ENCODE measurements around the gene PPP1R3F.

Gene PPP1R3F

GRCh38 chrX:49269767-49270248, at the start of gene PPP1R3F:
Gene PPP1R3F, plus strand, starts transcription at chrX:49269793. Its CDS starts 77 bp downstream, at chrX:49269870.
- ATAC-seq: no peak
- TF ChIP-seq CSRNP3 (CRISPR knock-in tag; IDR thresholded peaks at IDR 0.05) (no peak), ZFP3 (CRISPR knock-in tag; IDR thresholded peaks at IDR 0.05) (no peak), ZC3H10 (CRISPR knock-in tag; IDR thresholded peaks at IDR 0.05) (no peak), ARNTL (CRISPR knock-in tag; IDR thresholded peaks at IDR 0.05; ENCODE audit: borderline replicate concordance, low read depth) (no peak), ZNF565 (CRISPR knock-in tag; conservative IDR thresholded peaks at IDR 0.05; ENCODE audit: low read depth) (no peak), POU6F1 (CRISPR knock-in tag; IDR thresholded peaks at IDR 0.05; ENCODE audit: borderline replicate concordance, low read depth) (no peak), ISL1 (CRISPR knock-in tag; IDR thresholded peaks at IDR 0.05) (no peak), ZFP30 (CRISPR knock-in tag; IDR thresholded peaks at IDR 0.05) (no peak), PPARA (CRISPR knock-in tag; IDR thresholded peaks at IDR 0.05; ENCODE audit: borderline replicate concordance) (no peak), CSDC2 (CRISPR knock-in tag; IDR thresholded peaks at IDR 0.05) (no peak), CREB5 (CRISPR knock-in tag; IDR thresholded peaks at IDR 0.05; ENCODE audit: low read depth) (no peak), TSHZ2 (CRISPR knock-in tag; IDR thresholded peaks at IDR 0.05) (no peak), RARB (CRISPR knock-in tag; IDR thresholded peaks at IDR 0.05) (no peak)

GRCh38 chrX:49220100-49220499, 49.5 kb upstream of the PPP1R3F start:
- no peak for ATAC-seq
- TF ChIP-seq ZC3H10 (CRISPR knock-in tag; IDR thresholded peaks at IDR 0.05): no peak

- TF ChIP-seq SNAI2 (CRISPR knock-in tag; IDR thresholded peaks at IDR 0.05) (no peak), ZNF565 (CRISPR knock-in tag; conservative IDR thresholded peaks at IDR 0.05; ENCODE audit: low read depth) (no peak), POU6F1 (CRISPR knock-in tag; IDR thresholded peaks at IDR 0.05; ENCODE audit: borderline replicate concordance, low read depth) (no peak), ZNF70 (CRISPR knock-in tag; IDR thresholded peaks at IDR 0.05) (no peak), ZC3H10 (CRISPR knock-in tag; IDR thresholded peaks at IDR 0.05) (no peak), OSR1 (CRISPR knock-in tag; IDR thresholded peaks at IDR 0.05) (no peak), ZFP3 (CRISPR knock-in tag; IDR thresholded peaks at IDR 0.05) (no peak), CSRNP3 (CRISPR knock-in tag; IDR thresholded peaks at IDR 0.05) (no peak), CREB5 (CRISPR knock-in tag; IDR thresholded peaks at IDR 0.05; ENCODE audit: low read depth) (no peak)
- no peak for ATAC-seq
Observed at GRCh38 chrX:49221868-49222267, 47.7 kb upstream of the PPP1R3F start.

All from SK-N-SH treated with all-trans-retinoic acid at 6 μM for 48 hours (cell line).